Tongue (tissue), 2 donors: ENCODE data around the gene BCAS2. TPM values are rescaled to one million over a fixed set of nuclear protein-coding genes. Genes with fewer than 3 reads are reported as not detected.

Experiments
- DNase-seq: peaks from one replicate; pipeline ENCODE4 v3.0.0-alpha.2; 2015
- total RNA-seq: library from RNA; depleted of rRNA; stranded (reverse); fragments of >200 nt; gene quantifications from one replicate; pipeline ENCODE4 v1.2.3, GENCODE V29; 2014

Gene BCAS2
- total RNA-seq, 1 donor from 2014 or later, result 28.6 TPM

- peak; percentile 7 for DNase-seq
These were observed 22.9 kb downstream of the BCAS2 start for GRCh38 chr1:114558544-114558943.

DNA sequence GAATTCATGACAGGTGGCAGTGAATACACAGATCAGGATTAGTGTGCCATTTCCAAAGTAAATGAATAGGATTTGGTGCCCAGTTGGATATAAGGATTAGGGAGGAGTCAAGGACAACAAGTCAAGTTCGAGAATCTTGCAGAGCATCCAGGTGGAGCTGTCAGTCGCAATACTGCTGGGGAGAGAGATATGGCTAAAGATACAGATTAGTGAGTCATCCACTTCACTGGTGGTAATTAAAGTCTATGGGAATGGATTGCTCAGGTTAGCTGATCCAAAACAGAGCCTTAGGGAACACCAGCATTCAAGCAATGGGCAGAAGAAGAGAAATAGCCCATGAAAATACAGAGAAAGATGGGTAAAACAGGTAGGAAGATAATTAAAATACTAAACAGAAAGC, 26.8 kb downstream of the BCAS2 start:
- DNase-seq, result no peak

DNA sequence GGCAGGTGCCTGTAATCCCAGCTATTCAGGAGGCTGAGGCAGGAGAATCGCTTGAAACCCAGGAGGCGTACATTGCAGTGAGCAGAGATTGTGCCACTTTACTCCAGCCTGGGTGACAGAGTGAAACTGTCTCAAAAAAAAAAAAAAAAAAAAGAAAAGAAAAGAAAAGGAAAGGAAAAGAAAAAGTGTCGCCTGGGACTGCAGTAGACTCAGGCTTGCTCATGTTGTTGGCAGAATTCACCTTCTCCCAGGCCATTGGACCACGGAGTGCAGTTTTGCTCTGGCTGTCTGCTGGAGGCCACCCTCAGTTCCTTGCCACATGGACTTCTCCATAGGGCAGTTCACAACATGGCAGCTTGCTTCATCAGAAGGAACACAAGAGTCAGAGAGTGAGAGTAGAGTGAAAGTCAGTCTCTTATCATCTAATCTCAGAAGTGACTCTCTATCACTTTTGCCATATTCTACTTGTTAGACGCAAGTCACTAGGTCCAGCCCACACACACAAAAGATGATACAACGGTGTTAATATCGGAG, 29.2 kb downstream of the BCAS2 start:
- DNase-seq, result no peak

- no peak for DNase-seq
These were observed 30.0 kb downstream of the BCAS2 start for GRCh38 chr1:114551400-114551799.

DNA sequence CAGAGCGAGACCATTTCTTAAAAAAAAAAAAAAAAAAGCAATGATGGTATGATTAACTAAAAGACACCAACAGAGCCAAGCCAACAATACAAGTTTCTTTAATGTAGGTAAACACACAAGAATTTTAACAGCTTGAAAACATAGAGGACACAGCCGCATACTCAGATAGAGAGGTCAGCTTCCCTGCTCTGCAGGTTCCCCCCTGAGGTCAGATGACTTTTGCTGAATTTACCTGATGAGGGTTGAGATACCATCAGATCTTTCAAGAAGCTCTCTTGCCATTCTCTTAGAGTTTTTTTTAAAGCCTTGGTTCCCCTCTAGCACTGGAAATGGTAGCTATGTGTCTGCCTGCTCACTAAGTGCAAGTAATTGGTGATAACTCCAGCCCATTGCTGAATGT, 31.1 kb downstream of the BCAS2 start:
- DNase-seq, result no peak

- DNase-seq, result no peak
These were observed 32.3 kb downstream of the BCAS2 start for GRCh38 chr1:114549137-114549536.

DNA sequence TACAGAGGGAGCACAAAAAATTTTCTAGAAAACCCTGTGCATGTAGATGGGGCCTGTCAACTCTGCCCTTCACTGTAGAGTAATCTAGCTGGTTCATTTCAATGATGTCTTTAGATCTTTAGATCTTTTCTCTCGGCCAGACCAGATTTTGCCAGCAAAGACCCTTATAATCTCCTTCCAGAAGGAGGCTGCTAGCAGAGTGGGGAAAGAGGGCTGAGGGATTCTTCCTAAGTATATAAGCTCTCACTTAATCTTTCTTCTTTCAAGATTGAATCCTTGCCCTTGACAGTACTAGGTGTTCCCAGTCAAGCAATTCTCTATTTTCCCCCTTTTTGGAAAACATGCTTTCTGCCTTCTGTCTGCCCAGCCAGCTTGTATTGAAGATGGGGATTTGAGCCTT, 34.3 kb downstream of the BCAS2 start:
- DNase-seq, result no peak

- no peak for DNase-seq
These were observed 35.6 kb downstream of the BCAS2 start for GRCh38 chr1:114545796-114546195.

GRCh38 chr1:114545315-114545714, 36.1 kb downstream of the BCAS2 start:
- DNase-seq, result no peak

DNA sequence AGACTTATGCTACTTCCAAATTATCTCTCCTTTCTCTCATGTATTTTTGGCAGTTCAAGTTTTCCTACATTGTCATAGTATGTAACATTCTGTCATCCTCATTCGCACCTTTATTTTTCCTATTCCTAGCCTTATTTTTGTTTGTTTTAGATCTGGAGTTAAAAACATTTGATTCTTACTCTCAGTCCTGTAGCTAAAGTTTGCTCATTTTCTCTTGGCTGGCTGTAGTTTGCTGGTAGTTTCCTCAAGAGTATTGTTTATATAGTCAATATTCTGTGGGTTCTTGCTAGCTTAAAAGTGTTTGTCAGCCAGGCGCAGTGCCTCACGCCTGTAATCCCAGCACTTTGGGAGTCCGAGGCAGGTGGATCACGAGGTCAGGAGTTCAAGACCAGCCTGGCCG, 40.6 kb downstream of the BCAS2 start:
- no peak for DNase-seq

- no peak for DNase-seq
These were observed 41.1 kb downstream of the BCAS2 start for GRCh38 chr1:114540272-114540671.

DNA sequence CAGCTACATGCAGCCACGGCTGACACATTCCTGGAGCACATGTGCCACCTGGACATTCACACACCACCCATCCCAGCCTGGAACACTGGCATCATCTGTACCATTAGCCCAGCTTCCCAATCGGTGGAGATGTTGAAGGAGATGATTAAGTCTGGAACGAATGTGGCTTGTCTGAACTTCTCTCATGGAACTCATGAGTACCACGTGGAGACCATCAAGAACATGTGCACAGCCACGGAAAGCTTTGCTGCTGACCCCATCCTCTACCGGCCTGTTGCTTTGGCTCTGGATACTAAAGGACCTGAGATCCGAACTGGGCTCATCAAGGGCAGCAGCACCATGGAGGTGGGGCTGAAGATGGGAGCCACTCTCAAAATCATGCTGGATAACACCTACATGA, 45.4 kb downstream of the BCAS2 start:
- DNase-seq, result no peak

DNA sequence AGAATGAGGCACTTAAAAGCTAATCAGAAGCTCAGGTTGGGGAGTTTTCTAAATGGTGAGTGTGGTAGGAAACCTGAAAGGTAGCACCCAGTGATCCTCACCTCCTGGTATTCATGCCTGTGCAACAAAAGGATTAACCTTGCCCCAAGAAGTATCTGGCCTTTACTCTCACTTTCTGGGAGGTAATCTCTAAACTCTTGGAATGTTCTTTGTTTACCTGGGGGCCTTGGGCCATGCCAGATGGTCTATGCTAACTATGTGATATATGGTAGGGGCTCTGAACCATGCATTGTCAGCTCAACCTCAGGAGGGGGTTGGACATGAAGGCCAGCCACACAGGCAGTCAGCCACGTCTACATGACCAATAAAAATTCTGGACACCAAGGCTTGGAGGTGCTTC, 46.0 kb downstream of the BCAS2 start:
- no peak for DNase-seq

GRCh38 chr1:114531094-114531493, 50.3 kb downstream of the BCAS2 start:
- no peak for DNase-seq

DNA sequence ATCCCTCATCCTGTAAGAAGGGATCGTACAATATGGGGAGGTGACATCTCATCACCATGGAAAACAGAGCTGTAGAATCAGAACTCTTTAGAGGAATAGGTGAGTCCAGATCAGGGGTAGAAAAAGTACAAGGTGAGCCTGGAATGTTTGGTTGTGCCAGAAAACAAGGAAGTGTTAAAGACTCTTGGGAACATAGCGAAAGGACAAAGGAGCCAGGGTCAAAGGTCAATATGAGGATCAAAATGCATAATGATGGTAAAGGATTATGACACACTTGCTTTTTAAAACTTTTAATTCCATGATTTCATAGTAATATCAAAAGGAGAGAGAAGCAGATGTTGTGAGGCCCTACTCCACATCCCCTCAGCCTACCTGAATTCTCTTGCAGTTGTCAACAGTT, 51.2 kb downstream of the BCAS2 start:
- no peak for DNase-seq

DNA sequence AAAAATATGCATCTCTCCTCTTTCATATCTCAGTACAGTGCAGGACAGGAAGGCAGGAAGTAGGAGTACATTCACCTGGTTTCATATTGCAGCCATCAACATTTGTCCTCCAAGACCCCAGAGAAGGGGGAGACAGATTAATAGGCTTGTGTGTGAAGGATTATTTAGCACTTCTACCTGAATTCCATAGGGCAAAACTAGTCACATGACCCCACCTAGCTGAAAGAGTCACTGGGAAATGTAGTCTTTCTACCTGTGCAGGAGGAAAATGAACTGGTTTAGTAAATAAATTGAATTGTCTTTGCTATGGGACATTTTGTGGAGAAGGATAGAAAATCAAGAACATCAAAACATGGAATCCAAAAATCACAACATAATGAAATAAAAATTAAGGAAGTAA, 56.5 kb downstream of the BCAS2 start:
- DNase-seq, result no peak

DNA sequence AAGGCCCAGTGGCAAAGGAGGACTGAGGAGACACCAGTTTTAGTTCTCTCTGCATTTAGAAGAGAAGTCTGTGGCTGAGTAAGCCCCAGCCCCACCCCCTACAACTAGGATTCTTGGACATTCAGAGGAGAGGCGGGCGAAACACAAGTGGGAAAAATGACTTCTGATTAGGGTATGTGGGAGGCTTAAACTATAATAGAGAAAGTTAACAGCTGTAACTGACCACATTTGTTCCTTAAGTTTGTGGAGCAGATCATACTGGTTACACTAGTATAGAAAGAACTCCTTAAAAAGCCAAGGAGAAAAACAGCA, 59.2 kb downstream of the BCAS2 start:
- no peak for DNase-seq

DNA sequence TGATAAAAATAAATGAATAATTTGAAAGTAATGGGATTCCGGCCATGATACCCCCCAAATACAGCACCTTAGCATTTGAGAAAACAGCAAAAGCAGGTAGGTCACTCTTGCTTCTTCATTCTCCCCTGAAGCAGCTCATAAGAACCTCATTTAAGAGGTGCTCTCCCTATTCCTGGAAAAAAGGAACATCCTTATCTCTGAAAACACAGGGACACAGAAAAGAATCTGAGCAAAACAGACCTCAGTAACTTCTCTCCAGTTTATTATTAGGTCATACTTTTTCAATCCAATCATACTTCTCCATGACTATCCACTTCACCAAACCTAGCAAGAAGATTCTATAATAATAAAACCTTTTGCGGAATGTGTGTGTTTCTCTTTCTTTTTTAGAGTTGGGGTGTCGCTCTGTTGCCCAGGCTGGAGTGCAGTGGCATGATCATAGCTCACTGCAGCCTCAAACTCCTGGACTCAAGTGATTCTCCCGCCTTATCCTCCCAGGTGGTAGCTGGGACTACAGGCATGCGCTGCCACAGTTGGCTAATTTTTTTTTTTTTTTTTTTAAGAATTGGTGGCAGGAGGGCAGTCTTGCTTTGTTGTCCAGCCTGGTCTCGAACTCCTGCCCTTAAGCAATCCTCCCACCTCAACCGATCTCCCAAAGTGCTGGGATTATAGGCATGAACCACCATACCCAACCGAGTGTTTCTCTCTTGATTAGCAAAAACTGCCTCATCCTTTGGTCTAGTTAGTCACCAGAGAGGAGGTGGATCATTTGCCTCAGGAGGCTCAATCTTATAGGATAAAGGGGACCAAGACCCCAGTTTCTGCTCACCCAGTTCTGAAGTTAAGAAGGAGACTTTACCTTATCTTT, 59.8 kb downstream of the BCAS2 start:
- DNase-seq, result no peak

Other genes starting within 250 kb of the BCAS2 start
- gene TRIM33, start 70.4 kb downstream of the BCAS2 start, total RNA-seq, result 49.9 TPM
- gene DENND2C, start 88.4 kb upstream of the BCAS2 start, total RNA-seq, result 12.3 TPM
- gene AMPD1, start 113.9 kb upstream of the BCAS2 start, total RNA-seq, result 31.1 TPM
- gene NRAS, start 135.2 kb upstream of the BCAS2 start, total RNA-seq, result 42.4 TPM
- 517 TPM for gene CSDE1, start 176.4 kb upstream of the BCAS2 start, total RNA-seq
- gene SIKE1, start 199.1 kb upstream of the BCAS2 start, total RNA-seq, result 47.1 TPM